ENCODE measurements around the gene AFF3. TPM values are rescaled to one million over a fixed set of nuclear protein-coding genes. Genes with fewer than 3 reads are reported as not detected.
A peak's percentile ranks its signal among the peaks of the same experiment; 100 is the strongest.
"Not testable (repeated sequence)": the region's sequence is repeated elsewhere in the genome, so short reads cannot be mapped to it uniquely, and the experiment has no call there.

AFF3 gene
- total RNA-seq, 4 donors from 2014 or later: 9.0 to 20.2 (median 14.5) TPM

- Histone ChIP-seq H3K36me3 (no peaks in the 10 kb centered on the region), H3K9me3 (no peaks in the 10 kb centered on the region), H3K4me3 (peak overlapping the region in 3 of 4 donors; percentile 47 to 61 (median 52)), H3K4me1 (peaks cover 0 to 23% (median 11%) of the 10 kb centered on the region in 4 donors), H3K27ac (peak overlapping the region; percentile 62 to 76 (median 72)), H3K27me3 (peaks cover 25% of the 10 kb centered on the region)
- no peak for DNase-seq
- WGBS, 2 donors (ENCODE audit: low coverage in 1 of 2): 54 to 66% methylated on average over 3 to 12 of the region's 12 CpGs
- intact Hi-C loops (cut with DNase I; ENCODE audit: low total_unique reads): loop anchor here (5.0 kb wide), 1 partner anchor 548 kb away; no protein-coding TSS in a partner anchor
- TF ChIP-seq POLR2A (IDR thresholded peaks at IDR 0.05) (no peak), CTCF (IDR thresholded peaks at IDR 0.05) (no peak), POLR2AphosphoS5 (IDR thresholded peaks at IDR 0.05) (no peak), EP300 (IDR thresholded peaks at IDR 0.05; ENCODE audit: low read depth) (no peak)
- in situ Hi-C loops (cut with MboI; ENCODE audit: low pct_ligation_motif_present in 1 of 4, low pct_unique_long_range_greater_than_20kb in 1 of 4, low sequenced_read_pairs in 3 of 4): no loop called here
Measured at GRCh38 chr2:100105678-100106054, 36.7 kb downstream of the AFF3 start.

DNA sequence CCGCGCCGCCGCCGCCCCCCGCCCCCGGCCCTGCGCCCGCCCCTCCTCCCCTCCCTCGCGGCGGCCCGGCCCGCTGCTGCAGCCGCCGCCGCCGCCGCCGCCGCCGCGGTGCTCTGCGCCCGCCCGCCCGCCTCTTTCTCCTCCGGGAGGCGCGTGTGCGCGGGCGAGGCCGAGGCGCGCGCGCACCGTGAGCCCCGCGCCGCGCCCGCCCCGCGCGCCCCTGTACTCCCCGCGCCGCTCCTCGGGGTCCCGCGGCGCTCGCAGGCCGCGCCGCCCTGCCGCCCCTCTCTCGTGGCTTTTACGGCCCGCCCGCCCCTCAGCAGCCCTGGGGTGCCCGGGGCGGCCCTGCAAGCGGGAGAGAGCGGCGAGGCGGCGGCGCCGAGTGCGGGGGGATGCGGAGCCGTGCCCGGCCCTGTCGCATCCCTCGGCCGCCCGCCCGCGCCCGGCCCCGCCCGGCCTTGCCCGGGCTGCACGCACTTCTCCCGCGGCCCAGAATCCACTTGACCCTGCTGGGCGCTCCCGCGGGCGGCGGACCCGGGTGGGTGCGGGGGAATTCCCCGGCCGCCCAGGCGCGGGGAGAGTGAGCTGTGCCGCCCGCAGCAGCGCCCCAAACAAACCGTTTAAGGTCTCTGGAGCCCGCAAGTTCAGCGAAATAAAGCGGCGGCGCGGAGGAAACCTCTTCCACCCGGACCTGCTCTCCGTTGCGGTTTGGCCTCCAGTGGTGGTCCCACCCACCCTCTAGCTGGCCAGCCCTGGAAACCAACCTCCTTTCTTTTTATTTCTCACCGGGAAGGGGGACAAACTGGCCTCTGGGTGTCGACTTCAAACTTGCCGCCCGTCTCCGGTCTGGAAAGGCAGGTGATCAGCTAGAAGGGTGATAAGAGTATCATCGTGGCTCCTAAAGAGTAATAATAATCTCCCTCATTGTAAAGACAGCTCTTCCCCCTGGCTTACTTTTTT is 37.4 kb downstream of the AFF3 start:
- H3K9me3 ChIP-seq: no peaks in the 10 kb centered on the region
- in situ Hi-C loops (cut with MboI; ENCODE audit: low pct_ligation_motif_present in 1 of 4, low pct_unique_long_range_greater_than_20kb in 1 of 4, low sequenced_read_pairs in 3 of 4) (no loop called here), intact Hi-C loops (cut with DNase I; ENCODE audit: low total_unique reads) (loop anchor here (5.0 kb wide), 1 partner anchor 548 kb away; no protein-coding TSS in a partner anchor)
- H3K36me3 ChIP-seq: no peaks in the 10 kb centered on the region
- H3K4me3 ChIP-seq: peak overlapping the region; percentile 47 to 61 (median 50)
- 0 to 2% methylated on average over 2 to 15 of the region's 119 CpGs for WGBS, 2 donors (ENCODE audit: low coverage in 1 of 2)
- H3K27ac ChIP-seq: peak overlapping the region; percentile 62 to 76 (median 72)
- H3K27me3 ChIP-seq: peaks cover 20% of the 10 kb centered on the region
- TF ChIP-seq POLR2AphosphoS5 (IDR thresholded peaks at IDR 0.05): no peak
- TF ChIP-seq POLR2A (IDR thresholded peaks at IDR 0.05): no peak
- TF ChIP-seq CTCF (IDR thresholded peaks at IDR 0.05): no peak
- TF ChIP-seq EP300 (IDR thresholded peaks at IDR 0.05; ENCODE audit: low read depth): no peak
- peaks cover 0 to 23% (median 11%) of the 10 kb centered on the region in 4 donors for H3K4me1 ChIP-seq
- no peak for DNase-seq

DNA sequence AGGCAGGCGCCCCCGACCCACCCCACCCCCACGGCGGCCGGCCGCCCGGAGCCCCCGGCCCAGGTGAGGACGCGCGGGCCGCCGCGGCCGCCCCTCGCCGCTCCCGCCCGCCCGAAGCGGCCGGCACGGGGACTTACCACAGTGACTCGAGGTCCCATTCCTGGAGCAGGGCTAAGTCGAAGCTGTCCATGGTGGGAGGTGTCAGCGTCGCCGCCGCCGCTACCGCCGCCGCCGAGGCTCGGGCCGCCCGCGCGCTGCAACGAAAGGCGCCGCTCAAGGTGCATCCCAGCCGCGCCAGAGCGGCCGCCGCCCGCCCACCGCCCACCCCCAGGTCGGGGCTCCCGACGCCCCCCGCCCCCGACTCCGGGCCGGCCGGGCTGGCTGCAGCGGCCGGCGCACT is 38.1 kb downstream of the AFF3 start:
- H3K36me3 ChIP-seq; intact Hi-C loops (cut with DNase I; ENCODE audit: low total_unique reads); DNase-seq; H3K27ac ChIP-seq; in situ Hi-C loops (cut with MboI; ENCODE audit: low pct_ligation_motif_present in 1 of 4, low pct_unique_long_range_greater_than_20kb in 1 of 4, low sequenced_read_pairs in 3 of 4); H3K9me3 ChIP-seq: not testable (repeated sequence)
- Histone ChIP-seq H3K4me1 (peaks cover 0 to 23% (median 11%) of the 10 kb centered on the region in 4 donors), H3K27me3 (peaks cover 20% of the 10 kb centered on the region), H3K4me3 (peak overlapping the region in 2 of 4 donors; percentile 34 to 52)
- no CpG with 5 or more reads among the region's 60 CpGs for WGBS, 2 donors (ENCODE audit: low coverage in 1 of 2)

- Histone ChIP-seq H3K27me3 (peaks cover 20% of the 10 kb centered on the region), H3K4me3 (peak overlapping the region in 2 of 4 donors; percentile 34 to 52), H3K4me1 (peaks cover 0 to 23% (median 11%) of the 10 kb centered on the region in 4 donors), H3K27ac (peak overlapping the region in 2 of 4 donors; percentile 47 to 57)
- H3K36me3 ChIP-seq; intact Hi-C loops (cut with DNase I; ENCODE audit: low total_unique reads); H3K9me3 ChIP-seq; in situ Hi-C loops (cut with MboI; ENCODE audit: low pct_ligation_motif_present in 1 of 4, low pct_unique_long_range_greater_than_20kb in 1 of 4, low sequenced_read_pairs in 3 of 4); DNase-seq: not testable (repeated sequence)
- 58% methylated on average over 7 of the region's 39 CpGs; no CpG with 5 or more reads in 1 of the 2 donors for WGBS, 2 donors (ENCODE audit: low coverage in 1 of 2)
Measured at GRCh38 chr2:100103527-100104252, 38.7 kb downstream of the AFF3 start.

- H3K9me3 ChIP-seq; DNase-seq; in situ Hi-C loops (cut with MboI; ENCODE audit: low pct_ligation_motif_present in 1 of 4, low pct_unique_long_range_greater_than_20kb in 1 of 4, low sequenced_read_pairs in 3 of 4); H3K36me3 ChIP-seq; intact Hi-C loops (cut with DNase I; ENCODE audit: low total_unique reads); H3K27ac ChIP-seq; H3K4me3 ChIP-seq: not testable (repeated sequence)
- Histone ChIP-seq H3K27me3 (peaks cover 20% of the 10 kb centered on the region), H3K4me1 (peaks cover 0 to 17% (median 11%) of the 10 kb centered on the region in 4 donors)
- WGBS, 2 donors (ENCODE audit: low coverage in 1 of 2): 8 to 35% methylated on average over 2 of the region's 8 CpGs
Measured at GRCh38 chr2:100102466-100103180, 39.8 kb downstream of the AFF3 start.

DNA sequence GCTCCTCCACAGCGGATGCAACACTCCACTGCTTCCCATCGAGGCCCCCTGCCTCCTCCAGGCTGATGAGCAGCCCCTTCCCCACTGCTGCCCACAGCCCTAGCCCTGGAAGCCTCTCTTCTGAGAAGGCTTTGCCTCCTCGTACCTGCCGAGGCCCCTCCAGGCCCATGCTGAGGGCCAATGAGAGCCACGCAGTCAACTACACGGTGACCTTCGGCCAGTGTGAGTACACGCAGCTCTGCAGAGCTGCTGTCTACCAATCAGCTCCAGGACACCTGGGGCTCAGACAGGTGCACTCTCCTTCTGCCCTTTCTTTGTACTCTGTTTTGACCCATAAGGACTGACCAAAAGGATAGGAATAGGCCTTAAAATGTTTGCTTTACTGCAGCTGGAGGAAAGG is 43.5 kb downstream of the AFF3 start:
- H3K9me3 ChIP-seq; in situ Hi-C loops (cut with MboI; ENCODE audit: low pct_ligation_motif_present in 1 of 4, low pct_unique_long_range_greater_than_20kb in 1 of 4, low sequenced_read_pairs in 3 of 4); H3K27me3 ChIP-seq; DNase-seq; intact Hi-C loops (cut with DNase I; ENCODE audit: low total_unique reads); H3K4me3 ChIP-seq; H3K4me1 ChIP-seq; H3K36me3 ChIP-seq; H3K27ac ChIP-seq: not testable (repeated sequence)
- WGBS, 2 donors (ENCODE audit: low coverage in 1 of 2): no CpG with 5 or more reads among the region's 8 CpGs

GRCh38 chr2:100097611-100098294 is 44.6 kb downstream of the AFF3 start:
- H3K27me3 ChIP-seq; H3K4me3 ChIP-seq; in situ Hi-C loops (cut with MboI; ENCODE audit: low pct_ligation_motif_present in 1 of 4, low pct_unique_long_range_greater_than_20kb in 1 of 4, low sequenced_read_pairs in 3 of 4); intact Hi-C loops (cut with DNase I; ENCODE audit: low total_unique reads); DNase-seq; H3K4me1 ChIP-seq; H3K27ac ChIP-seq; H3K36me3 ChIP-seq; H3K9me3 ChIP-seq: not testable (repeated sequence)
- no CpG with 5 or more reads among the region's 7 CpGs for WGBS, 2 donors (ENCODE audit: low coverage in 1 of 2)
